Hematopoietic multipotent progenitor cell (in vitro differentiated cells): ENCODE measurements around the gene NEK6. TPM values are rescaled to one million over a fixed set of nuclear protein-coding genes. Genes with fewer than 3 reads are reported as not detected.

ENCODE experiments used
- DNase-seq, 3 donors: peaks; one replicate each; pipeline ENCODE4 v3.0.0-alpha.2; 2011 to 2015; ENCODE audit warnings: low read depth in 2 of 3, low spot score in 2 of 3
- total RNA-seq: library from RNA; depleted of rRNA; stranded (reverse); fragments of >200 nt; gene quantifications from one replicate; pipeline ENCODE4 v1.2.3, GENCODE V29; 2012

Gene NEK6
- total RNA-seq, 1 donor = 22.6 TPM

GRCh38 chr9:124293718-124294506 is 36.2 kb downstream of the NEK6 start:
- DNase-seq = peak in 1 of 3 donors; percentile 26

GRCh38 chr9:124295159-124295794 is 37.5 kb downstream of the NEK6 start:
- DNase-seq = peak in 2 of 3 donors; percentile 85 to 97

- DNase-seq = no peak
Observed at GRCh38 chr9:124296094-124296493, 38.3 kb downstream of the NEK6 start.

GRCh38 chr9:124296796-124297550 is 39.2 kb downstream of the NEK6 start:
- no peak for DNase-seq

GRCh38 chr9:124297551-124297901 is 39.8 kb downstream of the NEK6 start:
- DNase-seq = no peak

- DNase-seq = no peak
Observed at GRCh38 chr9:124297915-124298645, 40.3 kb downstream of the NEK6 start.

- no peak for DNase-seq
Observed at GRCh38 chr9:124298646-124299235, 41.0 kb downstream of the NEK6 start.

GRCh38 chr9:124299515-124300090 is 41.9 kb downstream of the NEK6 start:
- no peak for DNase-seq

GRCh38 chr9:124300312-124300711 is 42.6 kb downstream of the NEK6 start:
- DNase-seq = no peak

GRCh38 chr9:124302921-124303320 is 45.2 kb downstream of the NEK6 start:
- no peak for DNase-seq

GRCh38 chr9:124303762-124304161 is 46.0 kb downstream of the NEK6 start:
- DNase-seq = no peak

GRCh38 chr9:124304285-124304684 is 46.5 kb downstream of the NEK6 start:
- no peak for DNase-seq

GRCh38 chr9:124306098-124306735 is 48.5 kb downstream of the NEK6 start:
- no peak for DNase-seq

- DNase-seq = no peak
Observed at GRCh38 chr9:124307379-124308030, 49.8 kb downstream of the NEK6 start.

- DNase-seq = no peak
Observed at GRCh38 chr9:124308606-124309491, 51.1 kb downstream of the NEK6 start.

GRCh38 chr9:124309667-124310084 is 51.9 kb downstream of the NEK6 start:
- DNase-seq = no peak

GRCh38 chr9:124311283-124311682 is 53.5 kb downstream of the NEK6 start:
- no peak for DNase-seq
